Measurements from ENCODE around the gene TGFB1.

DNA sequence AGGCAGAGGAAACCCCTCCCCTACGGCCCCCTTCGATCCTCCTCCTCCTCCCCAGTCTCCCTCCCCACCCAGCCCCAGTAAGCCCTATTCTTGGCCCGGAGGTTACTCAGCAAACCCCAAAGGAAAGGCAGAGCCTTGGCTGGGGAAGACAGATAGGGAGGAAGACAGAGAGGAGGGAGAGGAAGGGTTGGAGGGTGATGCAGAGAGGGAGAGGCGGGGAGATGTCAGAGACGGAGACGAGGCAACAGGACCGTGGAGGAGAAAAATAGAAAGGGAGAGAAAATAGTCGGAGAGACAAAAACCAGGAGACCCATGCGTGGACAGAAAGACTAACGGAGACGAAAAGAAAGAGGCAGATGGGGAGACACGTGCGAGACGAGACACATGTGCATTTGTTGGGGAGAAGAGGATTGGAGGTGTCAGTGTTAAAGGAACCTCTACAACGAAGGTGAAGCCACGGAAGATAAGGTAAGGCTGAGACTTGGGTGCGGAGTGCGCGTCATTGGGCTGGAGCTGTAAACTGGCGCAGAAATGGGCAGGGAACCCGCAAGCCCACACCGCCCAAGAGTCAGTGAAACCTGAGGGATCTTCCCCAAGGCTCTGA lies 2.9 kb downstream of the TGFB1 start:
- TF ChIP-seq POLR2AphosphoS5 (IDR thresholded peaks at IDR 0.05; ENCODE audit: low read depth, low read length) (no peak), HNRNPK (IDR thresholded peaks at IDR 0.05; ENCODE audit: low read depth, low read length, poor library complexity, severe bottlenecking) (no peak), HDAC6 (IDR thresholded peaks at IDR 0.05; ENCODE audit: low read depth, low read length) (no peak), MAFK (conservative IDR thresholded peaks at IDR 0.05 in 1 of 2, IDR thresholded peaks at IDR 0.05 in 1 of 2; ENCODE audit: low read length in 2 of 2) (no peak), SRSF1 (optimal IDR thresholded peaks at IDR 0.05; ENCODE audit: low read depth, low read length) (no peak), SRF (IDR thresholded peaks at IDR 0.05; ENCODE audit: low read depth, low read length) (no peak), FOXM1 (CRISPR knock-in tag; IDR thresholded peaks at IDR 0.05) (no peak), ZBTB8A (CRISPR knock-in tag; IDR thresholded peaks at IDR 0.05; ENCODE audit: borderline replicate concordance, low read depth) (no peak), SATB2 (CRISPR knock-in tag; IDR thresholded peaks at IDR 0.05) (no peak)

Data from HepG2 (cell line).